Glomerular visceral epithelial cell (primary cell): Measurements from ENCODE around the gene ACHE.
"Not testable (repeated sequence)": the region's sequence is repeated elsewhere in the genome, so short reads cannot be mapped to it uniquely, and the experiment has no call there.

Source experiments
- DNase-seq: peaks from one replicate; pipeline ENCODE4 v3.0.0-alpha.2; 2016; ENCODE audit errors: extremely low spot score

The ACHE gene

GRCh38 chr7:100895701-100895955 is at the start of gene ACHE:
ACHE (minus strand) TSS chr7:100895888; CDS start chr7:100894232, 1,656 bp downstream.
- no peak for DNase-seq

- no peak for DNase-seq
These were observed 48.5 kb upstream of the ACHE start for GRCh38 chr7:100944138-100944537.

GRCh38 chr7:100943693-100944092 is 48.0 kb upstream of the ACHE start:
- no peak for DNase-seq

- no peak for DNase-seq
These were observed 46.5 kb upstream of the ACHE start for GRCh38 chr7:100942045-100942774.

GRCh38 chr7:100936167-100936566 is 40.5 kb upstream of the ACHE start:
- not testable (repeated sequence) for DNase-seq

GRCh38 chr7:100935381-100935780 is 39.7 kb upstream of the ACHE start:
- not testable (repeated sequence) for DNase-seq

- no peak for DNase-seq
These were observed 38.0 kb upstream of the ACHE start for GRCh38 chr7:100933734-100934133.

- no peak for DNase-seq
These were observed 34.1 kb upstream of the ACHE start for GRCh38 chr7:100929808-100930174.

- DNase-seq, result not testable (repeated sequence)
These were observed 27.9 kb upstream of the ACHE start for GRCh38 chr7:100923616-100924015.

- no peak for DNase-seq
These were observed 25.4 kb upstream of the ACHE start for GRCh38 chr7:100921039-100921438.

- not testable (repeated sequence) for DNase-seq
These were observed 24.2 kb upstream of the ACHE start for GRCh38 chr7:100919779-100920437.

GRCh38 chr7:100919335-100919734 is 23.6 kb upstream of the ACHE start:
- not testable (repeated sequence) for DNase-seq

- no peak for DNase-seq
These were observed 19.3 kb upstream of the ACHE start for GRCh38 chr7:100914879-100915447.

GRCh38 chr7:100914208-100914878 is 18.7 kb upstream of the ACHE start:
- DNase-seq, result no peak

GRCh38 chr7:100911484-100911883 is 15.8 kb upstream of the ACHE start:
- no peak for DNase-seq

GRCh38 chr7:100910443-100910842 is 14.8 kb upstream of the ACHE start:
- DNase-seq, result not testable (repeated sequence)

GRCh38 chr7:100908512-100908911 is 12.8 kb upstream of the ACHE start:
- DNase-seq, result no peak

GRCh38 chr7:100902638-100903037 is 7.0 kb upstream of the ACHE start:
- DNase-seq, result no peak

- no peak for DNase-seq
These were observed 6.2 kb upstream of the ACHE start for GRCh38 chr7:100901921-100902332.

- no peak for DNase-seq
These were observed 5.3 kb upstream of the ACHE start for GRCh38 chr7:100900978-100901377.

- DNase-seq, result no peak
These were observed 3.7 kb upstream of the ACHE start for GRCh38 chr7:100899432-100899831.

- DNase-seq, result no peak
These were observed 2.2 kb upstream of the ACHE start for GRCh38 chr7:100897772-100898454.
